MM.1S (cell line): ENCODE measurements around the gene DNAJB6.

ENCODE experiments used
- DNase-seq: peaks from one replicate; pipeline ENCODE4 v3.0.0-alpha.2; 2015
- H2AFZ ChIP-seq: fragments of 300-600 bp; sonication (generic); 2 replicates; pipeline ENCODE4 v1.6.0; 2016; ENCODE audit warnings: antibody characterized with exemption, low read length
- H3F3A ChIP-seq: fragments of 300-600 bp; sonication (generic); 2 replicates; pipeline ENCODE4 v1.6.1; 2016; ENCODE audit warnings: mild to moderate bottlenecking, antibody characterized with exemption, low read length, moderate library complexity, mixed read lengths; ENCODE audit not compliant: insufficient read depth
- H3K27ac ChIP-seq: fragments of 300-600 bp; sonication (generic); 2 replicates; pipeline ENCODE4 v1.5.1; 2016; ENCODE audit warnings: mild to moderate bottlenecking, low read length
- H3K27me3 ChIP-seq: fragments of 300-600 bp; sonication (generic); replicated peaks from 2 replicates; pipeline ENCODE4 v1.6.0; 2016; ENCODE audit warnings: low read length; ENCODE audit not compliant: insufficient read depth
- H3K36me3 ChIP-seq: fragments of 300-600 bp; sonication (generic); replicated peaks from 2 replicates; pipeline ENCODE4 v1.6.1; 2016; ENCODE audit warnings: mild to moderate bottlenecking, low read length, mixed read lengths; ENCODE audit not compliant: insufficient read depth
- H3K4me1 ChIP-seq: fragments of 300-600 bp; sonication (generic); 2 replicates; pipeline ENCODE4 v1.6.1; 2016; ENCODE audit warnings: low read length, mixed read lengths
- H3K4me2 ChIP-seq: fragments of 300-600 bp; sonication (generic); 2 replicates; pipeline ENCODE4 v1.6.0; 2016; ENCODE audit warnings: low read depth, low read length
- H3K4me3 ChIP-seq: fragments of 300-600 bp; sonication (generic); 2 replicates; pipeline ENCODE4 v1.5.1; 2016; ENCODE audit warnings: low read length, mixed read lengths
- H3K79me2 ChIP-seq: fragments of 300-600 bp; sonication (generic); 2 replicates; pipeline ENCODE4 v1.6.1; 2016; ENCODE audit warnings: mixed run types, low read length, mixed read lengths
- H3K9ac ChIP-seq: fragments of 300-600 bp; sonication (generic); 2 replicates; pipeline ENCODE4 v1.6.1; 2016; ENCODE audit warnings: low read length, mixed read lengths
- H3K9me2 ChIP-seq: fragments of 300-600 bp; sonication (generic); replicated peaks from 2 replicates; pipeline ENCODE4 v1.6.1; 2016; ENCODE audit warnings: mild to moderate bottlenecking, low read length, mixed read lengths; ENCODE audit not compliant: insufficient read depth
- H3K9me3 ChIP-seq: fragments of 300-600 bp; sonication (generic); replicated peaks from 2 replicates; pipeline ENCODE4 v1.6.1; 2016; ENCODE audit warnings: mild to moderate bottlenecking, low read length, mixed read lengths; ENCODE audit not compliant: insufficient read depth
- H4K20me1 ChIP-seq: fragments of 300-600 bp; sonication (generic); 2 replicates; pipeline ENCODE4 v1.6.1; 2016; ENCODE audit warnings: mild to moderate bottlenecking, low read length, moderate library complexity, mixed read lengths; ENCODE audit not compliant: insufficient read depth
- CTCF ChIP-seq: fragments of 300-600 bp; sonication (generic); IDR thresholded peaks from 2 replicates; pipeline ENCODE4 v1.5.1; 2016; ENCODE audit warnings: antibody characterized with exemption, low read length, mixed read lengths
- EZH2 ChIP-seq: fragments of 300-600 bp; sonication (generic); optimal IDR thresholded peaks from 2 replicates; pipeline ENCODE3; 2017; ENCODE audit warnings: low read depth, mild to moderate bottlenecking, antibody characterized with exemption, low read length, mixed read lengths
- EZH2phosphoT487 ChIP-seq: fragments of 300-600 bp; sonication (generic); IDR thresholded peaks from 2 replicates; pipeline ENCODE4 v1.6.1; 2018; ENCODE audit warnings: antibody characterized with exemption, low read length

The DNAJB6 gene

DNA sequence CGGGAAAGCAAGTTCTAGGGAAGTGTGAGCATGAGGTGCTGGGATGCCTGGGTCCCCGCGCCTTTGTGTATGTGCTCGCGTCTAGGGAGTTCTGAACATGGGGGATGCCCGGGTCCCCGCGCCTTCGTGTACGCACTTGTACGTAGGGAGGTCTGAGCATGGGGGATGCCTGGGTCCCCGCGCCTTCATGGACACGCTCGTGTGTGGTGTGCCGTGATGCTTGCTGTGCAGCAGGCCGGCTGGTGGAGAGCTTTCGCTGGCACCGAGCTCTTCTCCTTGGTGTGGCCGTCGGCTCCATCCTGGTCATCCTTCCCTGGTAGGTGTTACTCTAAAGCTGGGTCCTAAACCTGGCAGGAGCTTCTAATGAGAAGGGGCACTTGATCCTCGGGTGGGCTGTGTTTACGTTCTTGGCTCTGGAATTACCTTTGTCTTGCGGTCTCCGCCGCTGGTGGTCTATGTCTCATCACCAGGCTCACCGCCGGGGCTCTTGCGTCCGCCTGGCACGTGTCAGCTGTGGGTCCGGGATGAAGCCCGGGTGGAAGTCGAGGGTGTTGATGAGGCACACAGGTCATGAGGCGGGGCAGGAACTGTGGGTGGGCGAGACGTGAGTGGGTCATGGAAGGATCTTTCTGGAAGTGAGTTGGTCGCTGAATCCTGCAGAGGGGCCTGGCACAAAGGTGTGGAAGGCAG lies 63.5 kb downstream of the DNAJB6 start:
- Histone ChIP-seq H3K4me1 (no peaks in the 10 kb centered on the region), H3K4me2 (no peak overlapping the region), H3K27ac (no peak overlapping the region), H3K9me2 (no peaks in the 10 kb centered on the region), H3K27me3 (no peaks in the 10 kb centered on the region), H4K20me1 (no peaks in the 10 kb centered on the region), H3K4me3 (no peak overlapping the region), H3K9me3 (no peaks in the 10 kb centered on the region), H3K9ac (no peak overlapping the region), H3K36me3 (no peaks in the 10 kb centered on the region), H3F3A (no peaks in the 10 kb centered on the region), H2AFZ (no peak overlapping the region), H3K79me2 (no peaks in the 10 kb centered on the region)
- DNase-seq: no peak
- TF ChIP-seq CTCF (no peak), EZH2phosphoT487 (no peak), EZH2 (no peak)

DNA sequence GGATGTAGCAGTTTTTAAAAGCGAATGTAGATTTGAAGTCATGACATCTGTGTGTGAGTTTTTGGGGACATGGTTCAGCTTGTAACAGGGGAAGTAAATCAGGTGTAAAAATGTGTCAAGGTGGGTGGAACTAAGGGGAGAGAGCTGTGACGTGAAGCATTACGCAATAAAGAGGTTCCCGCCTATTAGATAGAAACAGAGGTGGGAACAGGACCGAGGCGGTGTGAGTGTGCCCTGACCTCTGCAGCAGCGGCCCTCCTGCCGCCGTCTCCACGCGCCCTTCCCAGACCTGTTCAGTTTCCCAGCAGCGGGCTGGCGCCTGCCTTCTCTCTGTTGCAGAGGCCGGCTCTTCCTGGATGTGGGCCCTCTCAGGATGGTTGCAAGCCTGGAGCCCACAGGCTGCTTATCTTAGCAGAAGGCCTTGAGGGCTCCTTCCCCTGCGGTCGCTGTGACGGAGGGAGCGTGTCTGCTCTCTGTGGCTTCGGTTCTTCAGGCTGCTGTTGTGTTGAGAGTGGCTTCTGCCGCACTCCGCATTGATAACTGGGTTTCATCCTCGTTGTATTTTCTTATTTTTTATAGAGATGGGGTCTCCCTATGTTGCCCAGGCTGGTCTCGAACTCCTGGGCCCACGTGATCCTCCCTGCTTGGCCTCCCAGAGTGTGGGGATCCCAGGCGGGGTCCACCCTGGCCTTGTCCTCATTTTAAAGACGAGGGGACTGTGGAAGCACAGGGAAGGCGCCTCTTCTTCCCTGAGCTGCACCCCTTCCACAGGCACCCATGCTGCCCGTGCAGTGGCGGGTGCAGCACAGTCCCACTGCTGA lies 65.0 kb downstream of the DNAJB6 start:
- Histone ChIP-seq H3K36me3 (no peaks in the 10 kb centered on the region), H3K4me3 (no peak overlapping the region), H3K79me2 (no peaks in the 10 kb centered on the region), H2AFZ (no peak overlapping the region), H3K27me3 (no peaks in the 10 kb centered on the region), H3F3A (no peaks in the 10 kb centered on the region), H3K27ac (no peak overlapping the region), H3K9ac (no peak overlapping the region), H3K4me2 (no peak overlapping the region), H3K9me2 (no peaks in the 10 kb centered on the region), H3K4me1 (no peaks in the 10 kb centered on the region), H4K20me1 (no peaks in the 10 kb centered on the region), H3K9me3 (no peaks in the 10 kb centered on the region)
- TF ChIP-seq EZH2 (no peak), EZH2phosphoT487 (no peak), CTCF (no peak)
- no peak for DNase-seq

DNA sequence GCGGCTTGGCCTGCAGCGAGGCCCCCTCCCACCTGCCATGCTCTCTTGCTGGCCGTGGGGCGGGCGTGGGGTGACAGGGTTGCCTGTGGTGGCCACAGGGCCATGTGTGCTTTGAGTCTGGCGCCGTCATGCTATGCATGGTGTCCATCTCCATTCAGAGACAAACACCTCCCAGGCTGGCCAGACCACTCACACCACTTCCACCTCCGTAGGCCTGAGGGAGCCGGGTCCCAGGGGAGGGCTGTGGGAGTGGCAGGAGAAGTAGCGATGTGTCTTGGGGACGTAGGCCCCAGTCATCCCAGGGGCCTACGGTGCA lies 65.5 kb downstream of the DNAJB6 start:
- H3K27ac ChIP-seq: no peak overlapping the region
- H3K4me1 ChIP-seq: no peaks in the 10 kb centered on the region
- DNase-seq: no peak
- H2AFZ ChIP-seq: no peak overlapping the region
- no peaks in the 10 kb centered on the region for H3K9me2 ChIP-seq
- H3F3A ChIP-seq: no peaks in the 10 kb centered on the region
- H3K9me3 ChIP-seq: no peaks in the 10 kb centered on the region
- TF ChIP-seq CTCF: no peak
- TF ChIP-seq EZH2phosphoT487: no peak
- no peak for TF ChIP-seq EZH2
- no peaks in the 10 kb centered on the region for H3K27me3 ChIP-seq
- H3K36me3 ChIP-seq: no peaks in the 10 kb centered on the region
- H3K79me2 ChIP-seq: no peaks in the 10 kb centered on the region
- no peak overlapping the region for H3K9ac ChIP-seq
- H4K20me1 ChIP-seq: no peaks in the 10 kb centered on the region
- no peak overlapping the region for H3K4me3 ChIP-seq
- no peak overlapping the region for H3K4me2 ChIP-seq
